GF-D8 (cell line): ENCODE results near the gene OR10H1.
"Not testable (repeated sequence)": the region's sequence is repeated elsewhere in the genome, so short reads cannot be mapped to it uniquely, and the experiment has no call there.

Source experiments
- DNase-seq: peaks from one replicate; lab custom pipeline; 2025; lab: John Stamatoyannopoulos, UW

The OR10H1 gene

DNA sequence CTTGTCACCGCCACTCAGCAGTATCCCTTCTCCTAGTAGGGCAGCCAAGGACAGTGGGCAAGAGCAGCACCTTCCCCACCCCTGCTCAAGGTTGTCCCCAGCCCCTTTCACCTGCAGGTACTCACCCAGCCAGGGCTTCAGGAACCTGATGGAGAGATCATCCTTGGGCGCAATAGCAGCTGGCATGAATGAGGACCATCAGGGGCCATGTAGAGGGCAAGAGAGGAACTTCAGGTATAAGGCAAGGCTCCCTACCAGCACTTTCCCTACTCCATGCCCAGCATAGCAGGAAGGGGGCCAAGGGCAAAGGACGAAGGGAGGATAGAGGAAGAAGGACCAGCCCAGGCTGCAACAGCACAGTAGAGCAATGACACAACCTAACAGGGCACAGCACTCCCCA is 41.3 kb downstream of the OR10H1 start:
- DNase-seq: not testable (repeated sequence)

DNA sequence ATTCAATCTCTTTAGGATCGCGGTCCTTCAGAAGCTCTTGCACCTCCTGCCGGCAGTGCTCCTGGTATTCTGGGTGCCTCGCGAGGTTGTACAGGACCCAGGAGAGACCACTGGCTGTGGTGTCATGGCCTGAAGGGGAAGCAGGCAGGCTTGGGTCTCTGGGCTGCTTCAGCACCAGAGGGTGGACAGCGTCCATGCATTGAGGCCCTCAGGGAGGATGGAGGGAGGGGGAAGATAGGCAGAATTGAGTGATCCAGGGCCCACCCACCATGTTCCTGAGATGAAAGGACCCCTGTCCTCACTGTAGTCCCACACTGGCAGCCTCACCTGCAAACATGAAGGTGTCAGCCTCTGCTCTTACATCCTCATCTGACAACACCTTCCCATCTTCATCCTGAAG is 45.9 kb downstream of the OR10H1 start:
- DNase-seq: no peak

DNA sequence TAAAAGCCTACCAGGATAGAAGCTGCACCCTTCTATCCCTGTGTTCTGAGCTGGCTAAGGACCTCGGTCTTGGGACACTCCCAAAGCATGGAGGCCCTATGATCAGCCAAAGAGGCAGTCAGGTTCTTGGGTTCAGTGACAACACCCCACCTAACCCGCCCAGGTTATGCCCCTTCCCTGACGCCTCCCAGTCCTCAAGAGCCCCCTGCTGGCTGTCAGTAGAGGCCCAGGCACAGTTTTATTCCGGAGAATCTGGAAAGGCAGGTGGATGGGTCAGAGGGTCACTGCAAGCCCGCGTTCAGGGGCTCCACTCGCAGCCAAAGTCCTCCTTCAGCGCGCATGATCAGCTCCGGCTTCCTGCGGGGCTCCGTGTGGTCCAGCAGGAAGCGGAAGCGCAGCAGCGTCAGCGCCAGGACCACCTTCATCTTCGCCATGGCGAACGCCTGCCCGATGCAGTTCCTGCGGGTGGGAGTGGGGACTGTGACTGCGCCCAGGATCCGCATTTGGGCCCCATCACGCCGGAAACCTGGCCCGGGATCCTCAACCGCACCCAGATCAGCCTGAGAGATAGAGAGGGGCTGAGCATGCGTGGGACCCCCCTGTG is 55.4 kb downstream of the OR10H1 start:
- no peak for DNase-seq

DNA sequence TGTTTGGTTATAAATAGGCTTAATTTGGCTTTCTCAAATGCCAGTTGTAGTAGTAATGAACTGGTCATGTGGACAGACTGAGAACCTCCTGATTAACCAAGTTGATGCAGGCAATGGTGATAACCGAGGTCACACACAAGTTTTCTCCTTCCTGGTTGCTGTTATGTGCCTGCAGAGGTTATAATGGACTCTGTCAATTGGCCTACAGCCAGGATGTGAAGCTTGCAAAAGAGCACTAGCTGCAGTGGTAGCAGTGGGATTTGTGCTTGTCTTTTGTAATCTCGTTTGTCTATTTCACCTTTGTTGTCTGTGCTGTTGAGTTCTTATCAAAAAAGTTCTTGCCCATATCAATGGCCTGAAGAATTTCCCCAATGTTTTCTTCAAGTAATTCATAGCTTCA is 57.1 kb downstream of the OR10H1 start:
- DNase-seq: no peak
